GM23248 (cell line): ENCODE measurements around the gene ADAMTSL2. TPM values are rescaled to one million over a fixed set of nuclear protein-coding genes. Genes with fewer than 3 reads are reported as not detected.

Experiments used
- DNase-seq: peaks from one replicate; pipeline ENCODE4 v3.0.0-alpha.2; 2015
- H2AFZ ChIP-seq: fragments of 200-600 bp; sonication (generic); 2 replicates; pipeline ENCODE4 v1.6.1; 2016; ENCODE audit warnings: antibody characterized with exemption
- H3F3A ChIP-seq: fragments of 200-600 bp; sonication (generic); 2 replicates; pipeline ENCODE4 v1.6.1; 2016; ENCODE audit warnings: mild to moderate bottlenecking, antibody characterized with exemption, mixed run types; ENCODE audit not compliant: insufficient read depth
- H3K27ac ChIP-seq: fragments of 200-600 bp; sonication (generic); 2 replicates; pipeline ENCODE4 v1.5.1; 2016; ENCODE audit warnings: mild to moderate bottlenecking
- H3K27me3 ChIP-seq: fragments of 200-600 bp; sonication (generic); replicated peaks from 2 replicates; pipeline ENCODE4 v1.6.1; 2016; ENCODE audit warnings: mild to moderate bottlenecking; ENCODE audit not compliant: insufficient read depth
- H3K36me3 ChIP-seq: fragments of 200-600 bp; sonication (generic); 2 replicates; pipeline ENCODE4 v1.6.1; 2016; ENCODE audit warnings: low read depth, mild to moderate bottlenecking
- H3K4me1 ChIP-seq: fragments of 200-600 bp; sonication (generic); 2 replicates; pipeline ENCODE4 v1.6.1; 2016; ENCODE audit warnings: mild to moderate bottlenecking; ENCODE audit not compliant: insufficient read depth
- H3K4me2 ChIP-seq: fragments of 200-600 bp; sonication (generic); one replicate; pipeline ENCODE4 v1.6.1; 2016; ENCODE audit warnings: mild to moderate bottlenecking; ENCODE audit not compliant: unreplicated experiment
- H3K4me3 ChIP-seq: fragments of 200-600 bp; sonication (generic); 2 replicates; pipeline ENCODE4 v1.5.1; 2016; ENCODE audit warnings: mild to moderate bottlenecking
- H3K79me2 ChIP-seq: fragments of 200-600 bp; sonication (generic); 2 replicates; pipeline ENCODE4 v1.6.1; 2016; ENCODE audit warnings: mild to moderate bottlenecking; ENCODE audit not compliant: insufficient read depth
- H3K9ac ChIP-seq: fragments of 200-600 bp; sonication (generic); 2 replicates; pipeline ENCODE4 v1.6.1; 2016; ENCODE audit warnings: mild to moderate bottlenecking
- H3K9me2 ChIP-seq: fragments of 200-600 bp; sonication (generic); 2 replicates; pipeline ENCODE4 v1.6.1; 2016; ENCODE audit warnings: mixed run types, mild to moderate bottlenecking, moderate library complexity; ENCODE audit not compliant: insufficient read depth
- H3K9me3 ChIP-seq: fragments of 200-600 bp; sonication (generic); one replicate; pipeline ENCODE4 v1.6.1; 2017; ENCODE audit warnings: low read depth
- H4K20me1 ChIP-seq: fragments of 200-600 bp; sonication (generic); 2 replicates; pipeline ENCODE4 v1.6.0; 2016; ENCODE audit not compliant: insufficient read depth
- EZH2 ChIP-seq: fragments of 200-600 bp; sonication (generic); IDR thresholded peaks from 2 replicates; pipeline ENCODE4 v1.6.1; 2018; ENCODE audit warnings: antibody characterized with exemption, mild to moderate bottlenecking; ENCODE audit not compliant: insufficient read depth, poor library complexity, severe bottlenecking
- EZH2phosphoT487 ChIP-seq: fragments of 200-600 bp; sonication (generic); IDR thresholded peaks from 2 replicates; pipeline ENCODE4 v1.6.1; 2018; ENCODE audit warnings: antibody characterized with exemption, moderate library complexity, mild to moderate bottlenecking, low read depth; ENCODE audit not compliant: insufficient read depth
- WGBS, 2 experiments: methylation state at CpG; one replicate each; pipeline ENCODE4 v1.1.6; 2015 to 2017; ENCODE audit warnings: low lambda C conversion rate in 2 of 2, low coverage in 1 of 2; ENCODE audit errors: missing lambda C conversion rate in 2 of 2; 5-methylcytosine and 5-hydroxymethylcytosine counted together
- in situ Hi-C: fragments of 300-500 bp; cut with MboI; formaldehyde crosslinking; loops from 2 replicates; pipeline ENCODE4 v1.15.0; 2020
- polyA plus RNA-seq: library from polyadenylated mRNA; unstranded; fragments of >200 nt; fragmentation: Nextera tagmentation; extraction: Ambion mirVana; gene quantifications from 2 replicates; pipeline ENCODE4 v1.2.1, GENCODE V29; 2016
- total RNA-seq: library from RNA; depleted of rRNA; stranded (reverse); fragments of >200 nt; shearing (Covaris generic); gene quantifications from 2 replicates; pipeline ENCODE4 v1.2.3, GENCODE V29; 2014

ADAMTSL2 gene
- total and polyA plus RNA-seq, 2 experiments from 2014 or later: 0.11 TPM; not detected in 1

GRCh38 chr9:133614678-133615077 is 80.2 kb downstream of the ADAMTSL2 start:
- H3K79me2 ChIP-seq: no peaks in the 10 kb centered on the region
- in situ Hi-C loops: no loop called here
- TF ChIP-seq EZH2phosphoT487 (no peak), EZH2 (no peak)
- no peaks in the 10 kb centered on the region for H3K36me3 ChIP-seq
- no peak overlapping the region for H3K9ac ChIP-seq
- no peaks in the 10 kb centered on the region for H3K9me3 ChIP-seq
- DNase-seq: no peak
- H3K4me1 ChIP-seq: no peaks in the 10 kb centered on the region
- no peak overlapping the region for H3K4me2 ChIP-seq
- H2AFZ ChIP-seq: no peak overlapping the region
- H3K27me3 ChIP-seq: peaks cover 55% of the 10 kb centered on the region
- H3F3A ChIP-seq: no peaks in the 10 kb centered on the region
- H4K20me1 ChIP-seq: no peaks in the 10 kb centered on the region
- no peak overlapping the region for H3K4me3 ChIP-seq
- H3K9me2 ChIP-seq: no peaks in the 10 kb centered on the region
- 26 to 27% methylated on average over 3 to 5 of the region's 5 CpGs for WGBS, 2 experiments
- H3K27ac ChIP-seq: no peak overlapping the region

- no peaks in the 10 kb centered on the region for H3K36me3 ChIP-seq
- no peak overlapping the region for H3K4me3 ChIP-seq
- H3K79me2 ChIP-seq: no peaks in the 10 kb centered on the region
- no peak for DNase-seq
- in situ Hi-C loops: no loop called here
- H3K4me2 ChIP-seq: no peak overlapping the region
- H3K9me2 ChIP-seq: no peaks in the 10 kb centered on the region
- no peak overlapping the region for H2AFZ ChIP-seq
- no peak overlapping the region for H3K9ac ChIP-seq
- H3K4me1 ChIP-seq: no peaks in the 10 kb centered on the region
- no peak overlapping the region for H3K27ac ChIP-seq
- no peaks in the 10 kb centered on the region for H4K20me1 ChIP-seq
- no peaks in the 10 kb centered on the region for H3K9me3 ChIP-seq
- H3F3A ChIP-seq: no peaks in the 10 kb centered on the region
- 31 to 33% methylated on average over 15 to 16 of the region's 16 CpGs for WGBS, 2 experiments
- TF ChIP-seq EZH2 (no peak), EZH2phosphoT487 (no peak)
- peaks cover 55% of the 10 kb centered on the region for H3K27me3 ChIP-seq
Measured at GRCh38 chr9:133615186-133615585, 80.7 kb downstream of the ADAMTSL2 start.

- WGBS, 2 experiments: 53 to 57% methylated on average over 10 to 13 of the region's 13 CpGs
- Histone ChIP-seq H4K20me1 (no peaks in the 10 kb centered on the region), H3K4me1 (no peaks in the 10 kb centered on the region), H3K36me3 (no peaks in the 10 kb centered on the region), H3F3A (no peaks in the 10 kb centered on the region), H3K9ac (no peak overlapping the region), H3K4me2 (no peak overlapping the region), H3K27me3 (peaks cover 56% of the 10 kb centered on the region), H3K9me2 (no peaks in the 10 kb centered on the region), H2AFZ (no peak overlapping the region), H3K4me3 (no peak overlapping the region), H3K27ac (no peak overlapping the region), H3K9me3 (no peaks in the 10 kb centered on the region), H3K79me2 (no peaks in the 10 kb centered on the region)
- in situ Hi-C loops: no loop called here
- TF ChIP-seq EZH2phosphoT487 (no peak), EZH2 (no peak)
- no peak for DNase-seq
Measured at GRCh38 chr9:133615606-133616188, 81.2 kb downstream of the ADAMTSL2 start.

GRCh38 chr9:133616643-133617405 is 82.3 kb downstream of the ADAMTSL2 start:
- no peak for TF ChIP-seq EZH2
- Histone ChIP-seq H3K9me3 (no peaks in the 10 kb centered on the region), H3K36me3 (no peaks in the 10 kb centered on the region), H3K27ac (no peak overlapping the region), H3K4me3 (no peak overlapping the region), H2AFZ (no peak overlapping the region), H3K27me3 (peaks cover 60% of the 10 kb centered on the region), H3F3A (no peaks in the 10 kb centered on the region), H3K4me1 (no peaks in the 10 kb centered on the region), H3K9me2 (no peaks in the 10 kb centered on the region), H3K9ac (no peak overlapping the region), H4K20me1 (no peaks in the 10 kb centered on the region), H3K4me2 (no peak overlapping the region), H3K79me2 (no peaks in the 10 kb centered on the region)
- in situ Hi-C loops: no loop called here
- 46% methylated on average over 13 of the region's 13 CpGs for WGBS, 2 experiments
- DNase-seq: no peak
